GM18499 (cell line): Measurements from ENCODE around the gene TWF2.
A peak's percentile ranks its signal among the peaks of the same experiment; 100 is the strongest.

Experiments
- ATAC-seq: cut with Tn5 transposase; IDR thresholded peaks from one replicate; pipeline ENCODE4 v1.9.1; 2021; ENCODE audit warnings: moderate number of reproducible peaks; ENCODE audit not compliant: insufficient read depth, unreplicated experiment

Gene TWF2

GRCh38 chr3:52210550-52211046, 28.4 kb downstream of the TWF2 start:
- ATAC-seq: no peak

GRCh38 chr3:52210037-52210436, 28.9 kb downstream of the TWF2 start:
- no peak for ATAC-seq

- no peak for ATAC-seq
Observed at GRCh38 chr3:52208556-52208955, 30.4 kb downstream of the TWF2 start.

DNA sequence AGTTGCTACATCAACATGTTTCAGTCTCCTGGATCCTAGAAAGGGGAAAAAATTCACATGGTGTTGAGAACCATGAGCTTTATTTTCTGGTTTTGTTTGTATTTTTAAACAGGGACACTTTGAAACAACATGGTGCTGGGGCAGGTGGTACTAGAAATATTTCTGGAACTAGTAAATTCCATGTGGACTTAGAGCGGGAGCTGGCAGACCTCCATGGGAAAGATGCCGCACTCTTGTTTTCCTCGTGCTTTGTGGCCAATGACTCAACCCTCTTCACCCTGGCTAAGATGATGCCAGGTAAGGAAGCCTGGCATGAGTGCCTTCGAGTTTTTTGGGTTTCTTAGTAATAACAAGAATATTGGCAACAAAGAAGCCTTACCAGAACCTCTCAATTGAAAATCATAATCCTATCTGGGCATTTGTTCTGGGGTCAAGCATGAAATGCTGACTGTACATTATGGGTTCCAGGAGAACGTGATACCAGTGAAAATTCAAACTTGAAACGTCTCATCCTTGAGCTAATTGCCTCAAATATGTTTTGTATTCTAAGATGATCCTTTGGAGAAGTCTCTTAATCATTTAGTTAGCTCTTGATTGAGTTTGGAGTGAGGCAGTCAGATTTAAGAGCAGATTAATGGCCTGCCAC, 33.1 kb downstream of the TWF2 start:
- ATAC-seq: no peak

DNA sequence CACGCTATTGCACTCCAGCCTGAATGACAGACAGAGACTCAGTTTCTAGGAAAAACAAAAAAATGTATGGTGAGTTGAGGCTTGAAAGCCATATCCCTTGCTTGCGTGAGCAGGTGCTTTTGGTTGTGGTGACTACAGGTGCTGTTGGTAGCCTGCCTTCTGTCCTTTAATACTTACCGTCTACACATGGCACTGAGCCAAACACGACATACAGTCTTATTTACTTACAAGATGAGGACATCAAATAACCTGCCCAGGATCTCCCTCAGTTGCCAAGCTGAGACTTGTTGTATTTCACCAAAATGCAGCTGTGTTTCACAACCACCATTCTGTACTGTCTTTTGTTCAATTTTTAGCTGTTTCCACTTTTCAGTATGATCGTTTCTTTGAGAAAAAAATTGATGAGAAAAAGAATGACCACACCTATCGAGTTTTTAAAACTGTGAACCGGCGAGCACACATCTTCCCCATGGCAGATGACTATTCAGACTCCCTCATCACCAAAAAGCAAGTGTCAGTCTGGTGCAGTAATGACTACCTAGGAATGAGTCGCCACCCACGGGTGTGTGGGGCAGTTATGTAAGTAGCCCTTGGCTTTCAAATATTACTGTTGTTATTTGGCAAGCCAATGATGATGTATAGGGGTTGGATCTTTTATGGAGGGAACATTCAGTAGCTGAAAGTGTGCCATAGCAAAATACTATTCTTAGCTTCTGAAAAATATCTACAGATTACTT, 34.5 kb downstream of the TWF2 start:
- ATAC-seq: no peak

- no peak for ATAC-seq
Observed at GRCh38 chr3:52203701-52204100, 35.3 kb downstream of the TWF2 start.

GRCh38 chr3:52202384-52203077, 36.4 kb downstream of the TWF2 start:
- no peak for ATAC-seq

GRCh38 chr3:52200981-52201679, 37.8 kb downstream of the TWF2 start:
- ATAC-seq: no peak

GRCh38 chr3:52198643-52199608, 40.0 kb downstream of the TWF2 start:
- ATAC-seq: no peak

GRCh38 chr3:52197842-52198625, 40.9 kb downstream of the TWF2 start, which contains the start of gene ALAS1:
TSS of gene ALAS1 (plus strand) at chr3:52198160. CDS start at chr3:52199242, 1,082 bp downstream.
- ATAC-seq: peak; percentile 39

DNA sequence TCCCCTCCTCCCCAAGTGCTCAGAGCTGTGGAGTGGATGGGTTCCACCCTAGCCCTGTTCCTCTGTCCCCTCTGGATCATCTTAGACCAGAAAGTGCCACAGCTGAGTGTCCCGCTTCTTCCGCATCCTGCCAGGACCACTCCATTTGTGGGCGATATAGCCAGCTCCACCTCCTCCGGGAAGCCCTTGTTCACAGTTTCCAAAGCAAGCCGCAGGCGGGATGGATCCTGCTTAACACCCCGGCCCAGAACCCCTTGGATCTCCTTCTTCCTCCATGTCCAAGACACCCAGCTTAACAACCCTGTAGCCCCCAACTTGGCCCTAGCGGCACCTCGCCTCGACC, 41.5 kb downstream of the TWF2 start:
- ATAC-seq: no peak

- ATAC-seq: no peak
Observed at GRCh38 chr3:52196977-52197376, 42.0 kb downstream of the TWF2 start.

DNA sequence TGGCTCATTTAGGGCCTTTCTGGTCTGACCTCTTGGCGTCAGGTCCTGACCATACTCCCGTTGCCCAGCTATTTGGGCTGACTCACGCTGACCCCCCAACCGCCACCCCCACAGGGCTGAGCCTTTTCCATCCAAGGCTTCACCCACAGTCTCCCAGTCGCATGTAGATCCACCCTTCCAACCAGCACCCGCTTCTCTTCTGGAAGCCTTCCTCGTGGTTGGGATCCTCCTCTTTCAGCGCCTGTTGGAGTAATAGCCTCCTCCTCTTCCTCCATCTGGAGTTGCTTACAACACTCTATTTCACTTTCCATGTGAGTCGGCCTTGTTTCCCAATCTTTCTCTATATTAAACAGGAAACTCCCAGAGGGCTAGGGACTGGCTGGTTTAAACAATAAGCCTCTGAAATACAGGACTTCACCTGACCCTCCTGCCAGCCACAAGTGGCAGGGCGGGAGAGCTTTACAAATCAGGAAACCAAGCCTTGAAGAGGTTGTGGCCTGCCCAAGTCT, 43.1 kb downstream of the TWF2 start:
- no peak for ATAC-seq

DNA sequence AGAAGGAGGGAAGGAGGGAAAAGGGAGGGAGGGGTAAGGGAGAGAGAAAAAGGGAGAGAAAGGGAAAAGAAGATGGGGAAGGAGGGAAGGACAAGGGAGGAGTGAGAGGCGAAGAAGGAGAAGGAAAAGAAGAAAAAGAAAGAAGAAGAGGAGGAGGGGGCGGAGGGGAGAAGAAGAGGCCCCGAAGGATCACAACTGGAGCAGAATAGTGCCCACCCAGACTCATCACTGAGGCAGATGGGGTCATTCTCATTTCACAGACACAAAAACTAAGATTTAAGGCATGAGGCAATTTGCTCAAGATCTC, 43.7 kb downstream of the TWF2 start:
- ATAC-seq: no peak

- no peak for ATAC-seq
Observed at GRCh38 chr3:52194485-52195290, 44.3 kb downstream of the TWF2 start.

DNA sequence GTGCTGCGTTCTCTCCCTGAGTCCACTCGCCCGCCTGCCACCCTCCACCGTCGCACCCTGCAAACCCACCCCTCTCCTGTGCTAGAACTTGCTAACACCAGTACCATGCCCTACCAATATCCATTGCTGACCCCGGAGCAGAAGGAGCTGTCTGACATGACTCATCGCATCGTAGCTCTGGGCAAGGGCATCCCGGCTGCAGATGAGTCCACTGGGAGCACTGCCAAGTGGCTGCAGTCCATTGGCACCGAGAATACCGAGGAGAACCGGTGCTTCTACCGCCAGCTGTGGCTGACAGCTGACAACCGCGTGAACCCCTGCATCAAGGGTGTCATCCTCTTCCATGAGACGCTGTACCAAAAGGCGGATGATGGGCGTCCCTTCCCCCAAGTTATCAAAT, 45.9 kb downstream of the TWF2 start:
- no peak for ATAC-seq

- ATAC-seq: no peak
Observed at GRCh38 chr3:52191663-52192062, 47.3 kb downstream of the TWF2 start.
